HEK293 (cell line): Measurements from ENCODE around the gene IRF2BPL.

Experiments
- EGR2 ChIP-seq: fragments of 450-650 bp; formaldehyde crosslinking; IDR thresholded peaks from 2 replicates; pipeline ENCODE4 v1.5.1; 2016; ENCODE audit warnings: low read depth, missing biosample characterization, missing genetic modification characterization
- GLIS2 ChIP-seq: fragments of 450-650 bp; formaldehyde crosslinking; IDR thresholded peaks from 2 replicates; pipeline ENCODE4 v1.5.1; 2016; ENCODE audit warnings: missing biosample characterization, missing genetic modification characterization
- KLF10 ChIP-seq: fragments of 450-650 bp; IDR thresholded peaks from 2 replicates; pipeline ENCODE4 v1.5.1; 2018; ENCODE audit warnings: missing biosample characterization, mild to moderate bottlenecking, missing genetic modification characterization
- TRIM28 ChIP-seq: IDR thresholded peaks from 2 replicates; pipeline ENCODE4 v1.6.1; 2011; ENCODE audit warnings: low read length, control low read depth, borderline replicate concordance
- ZBTB48 ChIP-seq: fragments of 450-650 bp; formaldehyde crosslinking; IDR thresholded peaks from 2 replicates; pipeline ENCODE4 v1.5.1; 2016; ENCODE audit warnings: missing biosample characterization, missing genetic modification characterization
- ZBTB8A ChIP-seq: fragments of 450-650 bp; formaldehyde crosslinking; IDR thresholded peaks from 2 replicates; pipeline ENCODE4 v1.5.1; 2016; ENCODE audit warnings: missing biosample characterization, missing genetic modification characterization
- ZFHX2 ChIP-seq: fragments of 450-650 bp; formaldehyde crosslinking; conservative IDR thresholded peaks from 2 replicates; pipeline ENCODE4 v1.5.1; 2016; ENCODE audit warnings: missing biosample characterization, missing genetic modification characterization
- ZNF114 ChIP-seq: fragments of 450-650 bp; formaldehyde crosslinking; IDR thresholded peaks from 2 replicates; pipeline ENCODE4 v1.5.0; 2017; ENCODE audit warnings: missing biosample characterization, missing genetic modification characterization
- ZNF19 ChIP-seq: fragments of 450-650 bp; formaldehyde crosslinking; IDR thresholded peaks from 2 replicates; pipeline ENCODE4; 2016; ENCODE audit warnings: missing biosample characterization, missing genetic modification characterization, low read depth
- ZNF223 ChIP-seq: fragments of 450-650 bp; formaldehyde crosslinking; IDR thresholded peaks from 2 replicates; pipeline ENCODE4 v1.5.1; 2016; ENCODE audit warnings: missing biosample characterization, missing genetic modification characterization
- ZNF341 ChIP-seq: fragments of 450-650 bp; formaldehyde crosslinking; IDR thresholded peaks from 2 replicates; pipeline ENCODE4; 2016; ENCODE audit warnings: low read depth, missing biosample characterization, missing genetic modification characterization
- ZNF394 ChIP-seq: fragments of 450-650 bp; formaldehyde crosslinking; IDR thresholded peaks from 2 replicates; pipeline ENCODE4 v1.5.1; 2016; ENCODE audit warnings: missing biosample characterization, missing genetic modification characterization, mild to moderate bottlenecking, moderate library complexity, borderline replicate concordance
- ZNF501 ChIP-seq: fragments of 450-650 bp; formaldehyde crosslinking; IDR thresholded peaks from 2 replicates; pipeline ENCODE4 v1.5.1; 2016; ENCODE audit warnings: missing biosample characterization, missing genetic modification characterization
- ZNF560 ChIP-seq: fragments of 450-650 bp; formaldehyde crosslinking; IDR thresholded peaks from 2 replicates; pipeline ENCODE4 v1.5.1; 2017; ENCODE audit warnings: missing biosample characterization, missing genetic modification characterization, borderline replicate concordance
- ZNF791 ChIP-seq: fragments of 450-650 bp; formaldehyde crosslinking; IDR thresholded peaks from 2 replicates; pipeline ENCODE4 v1.5.1; 2016; ENCODE audit warnings: missing biosample characterization, missing genetic modification characterization
- ZSCAN16 ChIP-seq: fragments of 450-650 bp; formaldehyde crosslinking; IDR thresholded peaks from 2 replicates; pipeline ENCODE4 v1.5.1; 2016; ENCODE audit warnings: missing biosample characterization, missing genetic modification characterization
- TF ChIP-seq, protein P1 (sequence below): fragments of 450-650 bp; formaldehyde crosslinking; IDR thresholded peaks from 2 replicates; pipeline ENCODE4 v1.5.1; 2016; ENCODE audit warnings: missing biosample characterization, missing genetic modification characterization
- TF ChIP-seq, protein P2 (sequence below): fragments of 450-650 bp; IDR thresholded peaks from 2 replicates; pipeline ENCODE4 v1.5.1; 2018; ENCODE audit warnings: missing biosample characterization, mild to moderate bottlenecking, missing genetic modification characterization
- TF ChIP-seq, protein P3 (sequence below): fragments of 450-650 bp; formaldehyde crosslinking; IDR thresholded peaks from 2 replicates; pipeline ENCODE4 v1.5.1; 2016; ENCODE audit warnings: missing biosample characterization, missing genetic modification characterization
- TF ChIP-seq, protein P4 (sequence below): fragments of 450-650 bp; formaldehyde crosslinking; IDR thresholded peaks from 2 replicates; pipeline ENCODE4 v1.5.1; 2016; ENCODE audit warnings: missing biosample characterization, missing genetic modification characterization, low read depth

Gene IRF2BPL

DNA sequence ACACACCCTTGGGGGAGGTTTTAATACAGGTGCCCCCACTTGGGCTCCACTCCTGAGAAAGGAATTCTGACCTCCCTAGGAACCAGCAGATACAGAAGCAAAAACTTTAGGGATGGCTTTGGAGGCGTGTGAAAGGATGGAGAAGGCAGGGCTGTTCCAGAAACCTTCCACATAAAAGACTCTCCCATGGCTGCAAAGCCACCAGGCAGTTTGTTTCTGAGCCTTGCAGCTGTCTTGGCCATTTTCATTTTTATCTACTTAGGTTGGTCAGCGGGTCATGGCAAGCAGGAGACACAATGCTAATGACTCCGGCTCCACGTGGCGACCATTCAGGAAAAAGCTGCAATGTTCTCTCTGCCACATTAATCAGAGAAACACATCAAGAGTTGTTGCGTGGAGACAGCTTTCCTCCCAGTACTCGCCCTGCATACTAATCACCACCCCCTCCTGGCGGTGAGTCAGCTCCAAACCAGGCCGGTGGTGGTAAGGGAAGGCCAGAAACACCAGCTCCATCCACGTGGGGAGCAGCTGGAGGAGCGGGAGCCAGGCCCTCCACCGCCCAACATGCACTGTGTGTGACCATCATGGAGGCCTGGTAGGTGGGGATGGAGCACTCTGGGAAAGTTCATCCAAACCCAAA lies 30.9 kb upstream of the IRF2BPL start (continued):
- TF ChIP-seq ZFHX2 (tag by site-specific recombination) (peak; percentile 22), ZSCAN16 (tag by site-specific recombination) (no peak), ZNF394 (peak; percentile 79; the same call in 1 of the 2 replicates), ZBTB48 (tag by site-specific recombination) (no peak), ZNF501 (tag by site-specific recombination) (no peak), KLF10 (no peak), TRIM28 (peak; percentile 69; the same call in 1 of the 2 replicates), ZNF791 (tag by site-specific recombination) (no peak), ZNF19 (tag by site-specific recombination) (no peak), ZNF341 (tag by site-specific recombination) (peak; percentile 67), EGR2 (tag by site-specific recombination) (0 out of 2 replicates have a peak, but pooled peaks have one; percentile 8), ZNF560 (tag by site-specific recombination) (no peak), GLIS2 (tag by site-specific recombination) (peak; percentile 51; the same call in 1 of the 2 replicates), ZNF223 (tag by site-specific recombination) (no peak), ZNF114 (tag by site-specific recombination) (no peak), ZBTB8A (tag by site-specific recombination) (no peak)
- TF ChIP-seq, protein P1, sequence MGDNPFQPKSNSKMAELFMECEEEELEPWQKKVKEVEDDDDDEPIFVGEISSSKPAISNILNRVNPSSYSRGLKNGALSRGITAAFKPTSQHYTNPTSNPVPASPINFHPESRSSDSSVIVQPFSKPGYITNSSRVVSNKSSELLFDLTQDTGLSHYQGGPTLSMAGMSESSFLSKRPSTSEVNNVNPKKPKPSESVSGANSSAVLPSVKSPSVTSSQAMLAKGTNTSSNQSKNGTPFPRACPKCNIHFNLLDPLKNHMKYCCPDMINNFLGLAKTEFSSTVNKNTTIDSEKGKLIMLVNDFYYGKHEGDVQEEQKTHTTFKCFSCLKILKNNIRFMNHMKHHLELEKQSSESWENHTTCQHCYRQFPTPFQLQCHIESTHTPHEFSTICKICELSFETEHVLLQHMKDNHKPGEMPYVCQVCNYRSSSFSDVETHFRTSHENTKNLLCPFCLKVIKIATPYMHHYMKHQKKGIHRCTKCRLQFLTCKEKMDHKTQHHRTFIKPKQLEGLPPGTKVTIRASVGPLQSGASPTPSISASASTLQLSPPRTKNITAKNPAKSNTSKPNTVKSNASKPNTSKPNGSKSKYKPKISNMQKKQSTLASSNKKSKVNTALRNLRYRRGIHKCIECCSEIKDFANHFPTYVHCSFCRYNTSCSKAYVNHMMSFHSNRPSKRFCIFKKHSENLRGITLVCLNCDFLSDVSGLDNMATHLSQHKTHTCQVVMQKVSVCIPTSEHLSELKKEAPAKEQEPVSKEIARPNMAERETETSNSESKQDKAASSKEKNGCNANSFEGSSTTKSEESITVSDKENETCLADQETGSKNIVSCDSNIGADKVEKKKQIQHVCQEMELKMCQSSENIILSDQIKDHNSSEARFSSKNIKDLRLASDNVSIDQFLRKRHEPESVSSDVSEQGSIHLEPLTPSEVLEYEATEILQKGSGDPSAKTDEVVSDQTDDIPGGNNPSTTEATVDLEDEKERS (tag by site-specific recombination) = no peak
- TF ChIP-seq, protein P2, sequence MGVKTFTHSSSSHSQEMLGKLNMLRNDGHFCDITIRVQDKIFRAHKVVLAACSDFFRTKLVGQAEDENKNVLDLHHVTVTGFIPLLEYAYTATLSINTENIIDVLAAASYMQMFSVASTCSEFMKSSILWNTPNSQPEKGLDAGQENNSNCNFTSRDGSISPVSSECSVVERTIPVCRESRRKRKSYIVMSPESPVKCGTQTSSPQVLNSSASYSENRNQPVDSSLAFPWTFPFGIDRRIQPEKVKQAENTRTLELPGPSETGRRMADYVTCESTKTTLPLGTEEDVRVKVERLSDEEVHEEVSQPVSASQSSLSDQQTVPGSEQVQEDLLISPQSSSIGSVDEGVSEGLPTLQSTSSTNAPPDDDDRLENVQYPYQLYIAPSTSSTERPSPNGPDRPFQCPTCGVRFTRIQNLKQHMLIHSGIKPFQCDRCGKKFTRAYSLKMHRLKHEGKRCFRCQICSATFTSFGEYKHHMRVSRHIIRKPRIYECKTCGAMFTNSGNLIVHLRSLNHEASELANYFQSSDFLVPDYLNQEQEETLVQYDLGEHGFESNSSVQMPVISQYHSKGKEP = no peak
- TF ChIP-seq, protein P3, sequence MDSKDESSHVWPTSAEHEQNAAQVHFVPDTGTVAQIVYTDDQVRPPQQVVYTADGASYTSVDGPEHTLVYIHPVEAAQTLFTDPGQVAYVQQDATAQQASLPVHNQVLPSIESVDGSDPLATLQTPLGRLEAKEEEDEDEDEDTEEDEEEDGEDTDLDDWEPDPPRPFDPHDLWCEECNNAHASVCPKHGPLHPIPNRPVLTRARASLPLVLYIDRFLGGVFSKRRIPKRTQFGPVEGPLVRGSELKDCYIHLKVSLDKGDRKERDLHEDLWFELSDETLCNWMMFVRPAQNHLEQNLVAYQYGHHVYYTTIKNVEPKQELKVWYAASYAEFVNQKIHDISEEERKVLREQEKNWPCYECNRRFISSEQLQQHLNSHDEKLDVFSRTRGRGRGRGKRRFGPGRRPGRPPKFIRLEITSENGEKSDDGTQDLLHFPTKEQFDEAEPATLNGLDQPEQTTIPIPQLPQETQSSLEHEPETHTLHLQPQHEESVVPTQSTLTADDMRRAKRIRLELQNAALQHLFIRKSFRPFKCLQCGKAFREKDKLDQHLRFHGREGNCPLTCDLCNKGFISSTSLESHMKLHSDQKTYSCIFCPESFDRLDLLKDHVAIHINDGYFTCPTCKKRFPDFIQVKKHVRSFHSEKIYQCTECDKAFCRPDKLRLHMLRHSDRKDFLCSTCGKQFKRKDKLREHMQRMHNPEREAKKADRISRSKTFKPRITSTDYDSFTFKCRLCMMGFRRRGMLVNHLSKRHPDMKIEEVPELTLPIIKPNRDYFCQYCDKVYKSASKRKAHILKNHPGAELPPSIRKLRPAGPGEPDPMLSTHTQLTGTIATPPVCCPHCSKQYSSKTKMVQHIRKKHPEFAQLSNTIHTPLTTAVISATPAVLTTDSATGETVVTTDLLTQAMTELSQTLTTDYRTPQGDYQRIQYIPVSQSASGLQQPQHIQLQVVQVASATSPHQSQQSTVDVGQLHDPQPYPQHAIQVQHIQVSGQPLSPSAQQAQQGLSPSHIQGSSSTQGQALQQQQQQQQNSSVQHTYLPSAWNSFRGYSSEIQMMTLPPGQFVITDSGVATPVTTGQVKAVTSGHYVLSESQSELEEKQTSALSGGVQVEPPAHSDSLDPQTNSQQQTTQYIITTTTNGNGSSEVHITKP (tag by site-specific recombination) = no peak
- TF ChIP-seq, protein P4, sequence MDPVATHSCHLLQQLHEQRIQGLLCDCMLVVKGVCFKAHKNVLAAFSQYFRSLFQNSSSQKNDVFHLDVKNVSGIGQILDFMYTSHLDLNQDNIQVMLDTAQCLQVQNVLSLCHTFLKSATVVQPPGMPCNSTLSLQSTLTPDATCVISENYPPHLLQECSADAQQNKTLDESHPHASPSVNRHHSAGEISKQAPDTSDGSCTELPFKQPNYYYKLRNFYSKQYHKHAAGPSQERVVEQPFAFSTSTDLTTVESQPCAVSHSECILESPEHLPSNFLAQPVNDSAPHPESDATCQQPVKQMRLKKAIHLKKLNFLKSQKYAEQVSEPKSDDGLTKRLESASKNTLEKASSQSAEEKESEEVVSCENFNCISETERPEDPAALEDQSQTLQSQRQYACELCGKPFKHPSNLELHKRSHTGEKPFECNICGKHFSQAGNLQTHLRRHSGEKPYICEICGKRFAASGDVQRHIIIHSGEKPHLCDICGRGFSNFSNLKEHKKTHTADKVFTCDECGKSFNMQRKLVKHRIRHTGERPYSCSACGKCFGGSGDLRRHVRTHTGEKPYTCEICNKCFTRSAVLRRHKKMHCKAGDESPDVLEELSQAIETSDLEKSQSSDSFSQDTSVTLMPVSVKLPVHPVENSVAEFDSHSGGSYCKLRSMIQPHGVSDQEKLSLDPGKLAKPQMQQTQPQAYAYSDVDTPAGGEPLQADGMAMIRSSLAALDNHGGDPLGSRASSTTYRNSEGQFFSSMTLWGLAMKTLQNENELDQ (tag by site-specific recombination) = no peak
